Dedifferentiated amniotic fluid mesenchymal stem cell (primary cell): Measurements from ENCODE around the gene BBX.
"Not testable (repeated sequence)": the region's sequence is repeated elsewhere in the genome, so short reads cannot be mapped to it uniquely, and the experiment has no call there.

Source experiments
- DNase-seq: peaks from one replicate; pipeline ENCODE4 v3.0.0-alpha.2; 2016; ENCODE audit errors: extremely low spot score

The BBX gene

DNA sequence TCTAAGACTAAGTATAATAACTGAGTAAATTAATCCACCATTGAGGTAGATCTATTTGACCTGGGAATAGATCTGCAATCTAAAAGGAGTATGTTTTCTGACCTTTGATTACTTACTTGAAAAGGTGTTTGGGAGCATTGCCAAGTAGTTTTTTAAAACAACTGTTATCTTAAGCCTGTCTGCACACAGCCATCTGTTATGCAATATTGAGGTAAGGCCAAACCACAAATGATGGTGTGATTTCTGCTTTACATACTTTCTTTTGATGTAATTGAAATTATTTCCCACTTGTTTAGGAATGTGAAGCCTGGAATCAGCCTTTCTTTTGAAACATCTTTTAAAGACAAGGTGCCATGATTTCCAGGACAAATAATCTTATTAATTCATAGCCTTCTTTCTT, 274.0 kb downstream of the BBX start:
- no peak for DNase-seq

DNA sequence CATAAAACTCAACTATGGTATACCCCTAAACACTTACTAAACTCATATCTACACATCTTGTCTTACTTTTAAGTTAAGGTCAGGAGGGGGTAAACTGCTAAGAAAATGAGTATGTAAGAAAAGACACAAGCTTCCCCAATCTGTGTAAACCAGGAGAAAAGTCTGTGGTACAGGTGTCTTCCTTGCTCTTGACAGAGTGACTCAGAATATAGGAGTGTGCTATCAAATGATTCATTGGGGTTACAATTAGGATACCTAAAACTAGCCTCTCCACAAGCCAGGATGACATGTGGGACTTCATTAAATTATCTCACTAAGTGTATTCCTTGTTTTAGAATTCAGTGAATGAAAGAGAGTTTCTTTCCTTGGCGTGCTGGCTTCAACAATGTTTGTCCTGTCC, 274.8 kb downstream of the BBX start:
- no peak for DNase-seq

DNA sequence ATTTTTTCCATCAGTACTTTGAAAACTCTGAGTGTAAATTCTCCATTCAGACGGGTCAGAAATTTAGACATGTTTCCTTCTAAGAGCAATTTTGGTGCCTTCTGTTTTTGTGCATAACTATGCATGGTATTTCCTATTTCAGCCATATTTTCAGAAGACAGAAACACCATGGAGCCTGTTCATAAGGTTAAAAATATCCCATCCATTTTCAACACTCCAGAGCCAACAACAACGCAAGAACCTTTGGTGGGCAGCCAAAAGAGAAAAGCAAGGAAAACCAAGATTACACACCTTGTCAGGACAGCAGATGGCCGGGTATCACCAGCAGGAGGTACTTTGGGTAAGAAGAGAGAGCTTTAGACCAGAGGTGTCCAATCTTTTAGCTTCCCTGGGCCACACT, 275.6 kb downstream of the BBX start:
- DNase-seq: no peak

DNA sequence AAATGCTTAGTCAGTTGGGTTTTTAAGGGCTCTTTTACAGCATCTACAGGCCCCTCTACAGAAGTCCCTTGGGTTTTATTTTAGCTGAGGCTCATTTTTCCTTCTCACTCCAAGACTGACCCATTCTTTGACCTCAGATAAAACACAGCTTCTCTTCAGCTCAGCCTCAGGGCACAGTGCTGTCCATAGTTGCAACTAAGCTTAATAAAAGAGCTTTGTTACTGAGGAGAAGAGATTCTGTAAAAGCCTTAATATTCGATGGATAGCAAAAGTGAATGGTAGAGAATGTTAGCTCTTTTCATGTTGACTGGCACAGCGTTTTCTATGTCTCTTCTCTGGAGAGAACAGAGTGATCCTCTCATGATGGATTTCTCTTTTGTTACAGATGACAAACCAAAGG, 277.9 kb downstream of the BBX start:
- no peak for DNase-seq

DNA sequence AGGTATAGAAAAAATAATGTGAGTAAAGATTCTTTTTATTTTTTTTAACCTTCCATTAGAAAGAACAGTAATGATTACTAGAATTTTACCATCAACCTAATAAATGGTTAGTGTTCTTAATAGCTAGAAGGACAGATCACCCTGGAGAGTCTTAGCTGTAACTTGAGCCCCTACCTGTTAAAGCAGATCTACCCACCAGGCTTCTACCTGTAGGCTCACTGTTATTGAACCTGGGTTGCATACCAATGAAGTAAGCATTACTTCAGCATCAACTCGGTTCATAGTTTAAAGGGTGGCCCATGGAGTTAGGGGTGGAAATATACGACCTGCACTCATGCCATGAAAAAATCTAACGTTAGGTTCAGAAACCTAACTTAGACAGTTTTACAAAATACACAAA, 280.4 kb downstream of the BBX start:
- no peak for DNase-seq

DNA sequence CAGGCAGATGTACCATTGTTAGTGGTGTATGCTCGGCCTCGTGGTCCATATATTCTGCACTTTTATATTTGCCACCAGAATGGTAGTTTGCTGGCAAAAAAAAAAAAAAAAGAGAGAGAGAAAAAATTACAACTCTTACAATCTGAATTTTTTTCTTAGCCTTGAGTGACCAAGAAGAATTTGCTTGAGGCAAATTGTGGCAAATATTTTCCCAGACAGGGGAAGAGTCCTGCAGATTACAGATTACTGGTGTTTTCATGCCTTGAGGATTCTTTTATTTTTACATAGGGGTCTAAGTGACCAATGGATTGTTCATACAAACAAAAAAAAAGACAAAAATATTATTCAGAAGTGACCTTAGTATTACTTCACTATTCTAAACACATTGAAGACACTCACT, 283.3 kb downstream of the BBX start:
- DNase-seq: no peak

DNA sequence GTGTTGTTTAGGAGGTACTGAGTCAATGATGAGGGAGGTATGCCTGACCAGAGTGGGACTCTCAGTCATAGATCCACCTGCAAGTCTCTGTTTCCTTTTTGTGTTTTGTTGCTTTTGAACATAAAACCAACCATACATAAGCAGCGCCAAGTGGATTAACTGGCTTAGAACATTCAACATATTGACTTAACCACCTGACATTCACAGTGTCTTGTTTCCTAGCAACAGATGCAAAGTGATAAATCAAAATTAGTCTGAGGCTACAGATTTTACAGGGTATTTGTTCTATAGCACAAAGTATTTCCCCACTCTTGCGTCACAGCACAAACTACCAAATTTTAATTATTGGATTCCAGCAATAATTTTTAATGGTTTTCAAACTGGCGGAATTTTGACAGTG, 283.8 kb downstream of the BBX start:
- DNase-seq: no peak

DNA sequence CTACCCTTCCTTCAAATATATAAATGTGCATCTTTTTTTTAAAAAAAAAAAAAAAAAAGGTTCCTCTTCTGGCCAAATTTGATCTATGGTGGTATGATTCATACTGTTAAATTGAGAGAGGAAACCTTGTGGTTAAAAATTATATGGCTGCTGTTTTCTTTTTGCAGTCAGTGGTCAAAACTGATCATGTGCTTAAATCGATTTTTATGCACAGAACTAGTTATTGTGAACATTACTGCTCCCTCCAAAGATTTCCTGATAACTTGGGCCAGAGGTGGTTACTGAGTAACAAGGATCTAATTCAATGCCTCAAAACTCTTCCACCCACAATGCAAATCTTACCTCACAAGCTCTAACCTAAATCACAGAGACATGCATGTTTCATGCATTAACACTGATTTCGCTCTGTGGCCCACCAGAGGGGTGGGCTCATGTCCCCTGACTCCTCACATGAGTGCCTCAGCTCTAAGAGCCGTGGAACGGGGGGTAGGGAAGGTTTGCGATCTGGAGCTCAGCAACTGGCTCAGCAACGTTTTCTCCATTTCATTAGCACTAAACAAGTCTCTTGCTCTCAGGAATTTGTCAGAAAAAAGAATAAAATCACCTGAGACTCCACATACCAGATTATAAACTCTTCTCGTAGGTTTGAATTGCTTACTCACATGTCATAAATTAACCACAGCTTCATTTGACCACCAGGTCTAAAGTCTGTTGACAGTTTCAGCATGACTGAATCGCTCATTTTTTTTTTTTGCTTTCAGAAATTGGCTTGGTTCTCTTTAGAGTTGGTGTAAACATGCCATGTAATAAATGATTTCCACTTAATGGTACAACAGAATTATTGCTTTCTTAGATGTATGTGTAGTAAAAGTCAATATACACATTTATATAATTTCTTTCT, 287.7 kb downstream of the BBX start:
- no peak for DNase-seq

DNA sequence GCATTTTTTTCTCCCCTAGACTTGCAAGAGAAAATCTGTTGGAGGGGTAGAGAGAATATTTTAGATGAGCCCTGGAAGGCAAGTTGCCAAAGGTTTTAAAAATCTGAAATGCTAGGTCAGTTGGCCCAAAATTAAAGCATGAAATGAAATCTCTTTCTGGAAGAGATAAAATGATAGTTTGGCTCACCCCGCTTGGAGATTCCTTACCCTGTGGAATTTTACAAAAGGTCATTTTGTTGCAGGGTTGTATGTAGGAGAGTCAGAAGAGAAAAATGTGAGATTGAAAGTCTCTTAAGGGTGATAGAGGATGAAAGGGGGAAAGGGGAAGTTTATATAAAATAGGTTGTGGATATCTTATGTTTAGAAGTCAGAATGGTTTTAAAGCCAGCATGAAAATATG, 290.3 kb downstream of the BBX start:
- no peak for DNase-seq

DNA sequence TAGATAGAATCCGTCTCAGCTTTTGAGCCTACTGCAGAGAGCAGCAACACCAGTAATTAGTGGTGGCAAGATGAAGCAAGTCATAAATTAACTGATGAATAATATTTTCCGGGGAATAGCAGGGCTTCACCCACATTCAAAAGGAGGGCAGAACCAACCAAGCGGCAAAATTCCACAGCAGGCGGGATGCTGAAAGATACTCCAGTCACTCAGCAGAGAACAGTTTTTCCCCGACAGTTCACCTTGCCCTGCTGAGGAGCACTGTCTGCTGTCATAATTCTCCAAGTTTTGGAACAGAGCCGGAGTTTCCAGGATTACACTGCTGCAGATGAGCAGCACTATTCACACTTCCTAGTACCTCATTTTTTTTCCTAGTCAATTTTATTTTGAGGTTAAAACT, 293.3 kb downstream of the BBX start:
- DNase-seq: no peak

DNA sequence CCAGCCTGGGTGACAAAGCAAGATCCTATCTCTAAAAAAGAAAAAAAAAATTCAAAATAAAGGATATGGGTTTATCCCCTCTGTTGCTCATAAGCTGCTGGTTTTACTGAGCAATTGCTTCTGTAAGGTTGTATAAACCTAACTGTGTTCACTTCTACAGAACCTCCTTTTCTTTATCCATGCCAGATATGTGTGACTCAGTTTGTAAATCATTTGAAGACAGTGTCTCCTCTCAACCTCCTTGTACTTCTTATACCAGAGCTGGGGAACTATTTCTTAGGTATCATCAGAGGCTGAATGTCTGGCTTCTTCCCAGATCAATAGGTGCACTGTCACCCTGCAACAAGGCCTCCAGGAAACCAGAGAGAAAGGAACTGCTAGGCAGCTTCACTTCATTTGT, 294.3 kb downstream of the BBX start:
- DNase-seq: no peak

DNA sequence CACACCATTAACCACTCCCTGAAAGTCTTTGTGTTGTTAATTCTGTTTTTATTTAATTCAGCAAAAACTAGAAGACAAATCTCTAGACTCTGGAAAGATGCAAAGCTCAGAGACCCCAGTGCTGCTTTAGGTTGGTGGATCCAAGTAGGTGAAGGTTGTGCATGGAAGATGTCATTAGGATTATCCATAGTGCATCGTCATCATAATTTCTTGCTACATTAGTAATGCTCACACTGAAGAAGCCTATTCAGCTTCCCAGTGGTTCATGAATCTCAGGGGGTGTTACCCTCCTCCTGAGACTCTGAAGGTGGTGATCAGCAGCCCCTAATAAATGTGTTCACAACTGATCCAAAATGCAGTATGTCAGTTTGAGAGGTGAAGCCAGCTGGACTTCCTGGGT, 295.3 kb downstream of the BBX start:
- no peak for DNase-seq

DNA sequence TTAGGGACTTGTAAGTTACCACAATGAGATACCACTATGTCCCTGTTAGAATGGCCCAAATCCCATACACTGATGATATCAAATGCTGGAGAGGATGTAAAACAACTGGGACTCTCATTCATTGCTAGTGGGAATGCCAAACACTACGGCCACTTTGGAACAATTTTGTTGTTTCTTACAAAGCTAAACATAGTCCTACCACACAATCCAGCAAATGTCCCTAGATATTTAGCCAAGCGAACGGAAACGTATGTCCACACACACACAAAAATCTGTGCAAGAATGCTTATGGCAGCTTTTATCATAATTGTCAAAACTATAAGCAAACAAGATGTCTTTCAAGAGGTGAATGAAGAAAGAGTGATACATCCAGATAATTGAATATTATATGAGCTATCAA, 296.9 kb downstream of the BBX start:
- no peak for DNase-seq

DNA sequence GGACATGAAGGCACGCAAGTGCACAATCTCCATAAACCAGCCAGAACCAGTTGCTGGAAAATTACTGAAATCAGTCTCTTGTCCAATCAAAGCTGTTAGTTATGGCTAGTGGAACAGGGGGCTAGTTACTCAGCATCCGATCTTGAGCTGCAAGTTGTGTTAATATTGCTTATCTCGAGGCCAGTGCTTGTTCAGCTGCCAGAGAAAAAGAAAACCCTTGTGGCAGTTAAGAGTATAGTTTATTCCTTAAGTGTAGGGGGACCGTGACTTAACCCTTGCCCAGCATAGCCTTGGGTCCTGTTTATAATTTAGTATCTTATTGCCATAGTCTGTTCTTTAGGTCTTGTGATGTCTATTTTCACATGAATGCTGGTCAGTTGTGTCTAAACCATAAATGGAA, 299.5 kb downstream of the BBX start:
- DNase-seq: no peak

DNA sequence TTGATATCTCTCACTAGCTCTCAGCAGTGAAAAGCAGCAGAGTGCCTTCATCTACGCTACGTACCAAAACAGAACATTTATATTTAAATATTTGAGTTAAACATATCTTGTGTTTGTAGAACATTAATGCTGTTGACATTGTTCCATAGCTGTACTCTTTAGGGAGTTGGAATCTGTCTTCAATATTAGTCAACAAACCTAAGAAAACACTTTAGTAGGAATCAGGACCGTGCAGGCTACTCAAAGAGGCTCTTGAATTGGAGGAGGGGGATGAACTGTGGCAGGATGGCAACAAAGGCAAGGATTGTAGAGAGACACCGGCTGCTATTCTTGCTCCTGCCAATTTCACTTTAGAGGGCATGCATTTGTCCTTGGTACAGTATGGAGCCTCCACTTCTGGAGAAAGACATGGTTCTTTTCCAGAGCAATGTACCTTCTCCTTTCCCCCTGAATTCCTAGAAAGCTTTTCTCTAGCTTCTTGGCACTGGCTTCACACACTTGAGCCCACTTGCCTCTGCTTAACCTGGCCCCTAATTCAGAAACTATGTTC, 302.1 kb downstream of the BBX start:
- DNase-seq: no peak

DNA sequence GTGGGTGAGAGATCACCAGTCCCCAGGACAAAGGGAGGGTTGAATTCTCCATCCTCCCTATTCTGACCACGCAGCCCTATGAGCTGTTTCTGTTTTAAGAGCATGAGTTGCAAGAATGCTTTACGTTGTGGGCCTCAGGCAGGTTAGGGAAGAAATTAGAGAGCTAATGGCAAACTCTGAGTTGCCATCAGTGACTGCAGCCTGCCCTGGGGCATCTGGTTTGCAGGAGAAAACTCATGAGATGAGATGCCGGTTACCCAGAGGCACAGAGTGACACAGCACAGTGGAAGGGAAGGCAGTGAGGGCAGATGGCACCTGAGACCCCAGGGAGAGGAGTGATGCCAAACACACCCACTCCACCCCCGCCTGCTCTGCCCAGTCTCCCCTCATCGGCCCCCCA, 302.8 kb downstream of the BBX start:
- DNase-seq: no peak

DNA sequence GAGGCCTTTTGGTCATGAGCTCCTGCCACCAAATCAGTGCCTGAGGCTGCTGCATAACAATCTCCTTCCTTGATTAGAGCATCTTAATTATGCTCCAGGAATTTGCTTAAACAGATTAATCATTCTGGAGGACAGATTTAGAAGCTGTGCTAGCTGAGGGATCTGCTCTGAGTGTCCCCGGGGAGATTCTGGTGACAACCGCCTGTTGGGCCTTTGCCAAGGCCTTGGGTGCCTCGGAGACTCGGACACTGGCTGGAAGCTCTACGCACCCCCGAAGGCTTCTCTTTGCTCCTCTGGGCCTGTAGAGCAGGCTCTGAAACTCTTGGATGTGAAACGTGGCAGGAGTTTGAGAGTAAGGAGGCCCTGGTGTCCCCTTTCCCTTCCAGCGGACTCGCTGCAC, 304.0 kb downstream of the BBX start:
- DNase-seq: no peak

DNA sequence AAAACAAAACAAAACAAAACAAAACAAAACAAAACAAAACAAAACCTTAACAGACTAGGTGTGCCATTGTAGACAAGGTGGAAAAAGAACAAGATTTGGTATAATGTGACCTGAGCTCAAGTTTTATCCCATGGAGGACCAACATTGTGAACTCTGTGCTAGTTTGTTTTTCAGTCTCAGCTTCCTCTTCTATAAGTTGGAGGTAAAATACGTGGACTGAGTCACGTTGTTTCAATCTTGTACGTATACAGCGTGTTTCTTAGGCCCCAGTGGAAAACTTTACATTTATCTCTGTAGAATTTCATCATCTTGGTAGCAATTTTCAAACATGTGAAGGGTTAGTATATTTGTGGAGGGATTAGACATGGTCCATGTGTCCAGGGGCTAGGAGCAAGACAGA, 306.4 kb downstream of the BBX start:
- no peak for DNase-seq

DNA sequence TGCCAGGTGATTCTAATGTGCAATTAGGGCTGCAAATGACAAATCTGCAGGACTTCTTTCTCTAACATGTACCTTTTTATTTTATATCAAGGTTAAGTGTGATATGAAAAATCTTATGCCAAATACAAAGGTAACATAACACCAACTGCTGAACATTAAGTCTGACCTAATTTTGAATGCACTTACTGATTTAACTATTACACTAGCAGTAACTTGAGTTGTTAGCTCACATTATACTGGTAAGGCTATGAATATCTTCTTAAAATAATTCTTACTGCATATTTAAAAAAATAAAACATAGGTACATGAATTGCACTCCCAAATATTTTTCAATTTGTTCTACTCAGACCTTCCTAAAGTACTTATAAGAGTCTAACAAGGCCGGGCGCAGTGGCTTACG, 308.8 kb downstream of the BBX start:
- no peak for DNase-seq

DNA sequence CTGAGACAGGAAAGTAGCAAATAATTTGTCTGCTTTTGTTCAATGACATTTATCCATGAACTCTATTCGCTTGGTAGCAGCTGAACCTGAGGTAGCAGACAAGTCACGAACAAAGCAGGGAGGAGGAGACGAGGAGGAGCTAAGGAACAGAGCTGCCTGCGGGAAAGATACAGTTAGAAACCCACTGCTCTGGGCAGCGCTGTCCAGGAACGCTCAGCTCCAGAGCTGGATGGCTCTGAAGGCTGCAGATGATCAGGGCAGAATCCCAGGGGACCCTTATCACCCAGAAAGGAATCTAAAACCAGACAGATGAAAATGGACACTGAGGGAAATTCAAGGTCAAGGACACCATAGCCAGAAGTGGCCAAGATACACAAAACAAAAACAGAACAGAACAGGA, 310.3 kb downstream of the BBX start:
- no peak for DNase-seq

DNA sequence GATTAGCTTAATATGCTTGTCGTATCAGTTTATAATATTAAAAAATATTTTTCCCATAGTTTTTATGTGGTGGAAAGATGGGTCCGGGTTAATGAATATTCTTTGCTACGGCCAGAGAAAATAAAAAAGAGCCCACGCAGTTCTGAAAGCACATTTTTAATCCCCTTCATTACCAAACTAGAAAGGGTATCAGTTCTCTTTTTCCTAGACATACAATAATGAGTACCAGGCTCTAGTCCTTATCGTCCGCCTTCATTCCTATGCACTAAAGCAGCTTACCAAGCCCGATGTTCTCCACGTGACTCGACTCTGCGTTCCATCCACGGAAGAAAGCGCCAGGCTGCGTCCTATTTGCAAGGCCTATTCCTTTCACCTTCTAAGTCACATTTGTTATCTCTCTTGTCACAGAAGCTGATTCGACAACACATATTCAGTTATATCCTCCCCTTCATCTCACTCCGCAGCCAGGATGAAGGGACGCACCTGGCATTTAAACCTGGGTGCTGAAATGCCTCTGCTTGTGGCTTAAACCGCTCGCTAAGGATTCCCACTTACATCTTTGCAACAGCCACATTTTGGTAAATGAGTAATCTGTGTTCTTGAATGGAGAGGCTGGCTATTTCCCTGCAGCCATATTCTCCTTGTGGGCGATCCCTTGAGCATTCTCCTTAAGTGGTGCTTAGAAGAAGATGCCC, 311.1 kb downstream of the BBX start:
- no peak for DNase-seq

DNA sequence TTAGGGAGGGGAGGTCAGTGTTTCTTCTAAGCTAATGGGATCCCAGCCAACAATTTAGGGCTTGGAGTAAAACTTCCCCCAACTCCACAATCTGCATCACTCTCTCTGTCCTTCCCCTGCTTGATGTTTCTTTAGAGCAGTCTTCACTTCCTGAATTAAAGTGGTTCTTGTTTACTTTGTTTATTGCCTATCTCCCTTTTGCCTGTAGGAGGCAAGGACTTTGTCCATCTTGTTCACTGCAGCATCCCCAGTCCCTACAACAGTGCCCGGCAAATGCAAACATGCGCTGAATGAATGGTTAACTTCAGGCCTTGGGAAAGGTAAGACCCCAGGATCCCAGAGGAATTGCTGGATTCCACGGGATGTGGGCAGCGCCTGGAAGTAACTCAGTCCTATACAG, 312.2 kb downstream of the BBX start:
- not testable (repeated sequence) for DNase-seq

DNA sequence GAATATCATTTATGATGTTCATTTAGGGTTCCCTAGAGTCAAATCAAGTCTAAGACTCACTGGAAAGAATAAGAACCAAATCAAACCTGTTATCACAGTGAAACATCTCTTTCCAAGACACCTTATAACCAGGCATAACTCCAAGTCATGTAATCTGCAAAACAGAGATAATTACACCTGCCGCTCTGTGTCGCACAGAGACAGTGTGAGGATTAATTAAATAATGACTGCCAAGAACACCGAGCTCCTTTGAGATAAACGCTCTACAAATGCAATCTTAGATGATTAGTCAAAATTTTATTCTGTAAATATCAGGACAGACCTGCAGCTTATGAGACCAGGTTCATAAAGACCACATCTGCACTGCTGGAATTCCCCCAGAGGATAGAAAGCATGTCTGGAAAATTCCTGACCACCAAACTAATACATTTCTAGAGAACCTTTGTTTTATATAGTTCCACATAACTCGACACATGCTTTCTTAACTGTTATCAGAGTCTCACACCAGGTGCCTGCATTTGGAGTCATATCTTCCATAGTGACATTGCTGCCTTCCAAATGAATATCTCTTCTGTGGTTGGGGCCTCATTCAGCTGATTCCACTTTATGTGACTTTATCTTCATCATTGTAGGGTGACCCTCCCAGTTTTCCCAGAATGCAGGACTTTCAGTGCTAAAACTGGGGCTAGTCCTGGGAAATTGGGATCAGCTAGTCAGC, 315.3 kb downstream of the BBX start:
- DNase-seq: no peak
